Measurements from ENCODE around the gene CCNL2.

GRCh38 chr1:1422465-1423244, 23.5 kb upstream of the CCNL2 start:
- TF ChIP-seq CTCF (IDR thresholded peaks at IDR 0.05) (no peak), POLR2A (IDR thresholded peaks at IDR 0.05) (no peak)

Data from vagina (tissue), 2 donors.